KG1 (cell line): ENCODE results near the gene C2orf92.
"Not testable (repeated sequence)": the region's sequence is repeated elsewhere in the genome, so short reads cannot be mapped to it uniquely, and the experiment has no call there.

Experiments used
- DNase-seq: peaks from one replicate; lab custom pipeline; 2025; lab: John Stamatoyannopoulos, UW

Gene C2orf92

DNA sequence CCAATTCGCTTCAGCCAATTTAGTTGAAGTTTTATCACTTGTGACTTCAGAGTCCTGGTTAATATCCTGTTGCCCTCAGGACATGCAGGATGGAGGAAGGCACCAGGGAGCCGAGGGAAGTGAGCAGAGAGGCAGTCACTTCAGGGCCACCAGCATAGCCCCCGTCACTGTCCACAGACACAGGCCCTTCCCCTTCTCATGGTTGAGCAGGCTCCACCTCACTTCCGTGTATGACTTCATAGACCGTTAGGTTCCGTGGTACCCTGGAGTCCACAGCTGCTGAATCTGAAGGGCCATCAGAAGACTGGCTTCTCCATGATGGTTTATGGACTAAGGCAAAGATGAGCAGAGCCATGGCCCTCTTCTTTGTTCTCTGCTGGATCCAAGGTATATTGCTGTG lies at the start of gene C2orf92:
TSS of gene C2orf92 (plus strand) at position 266 of the 400 bp plus-strand sequence. CDS start at position 342, 76 bp downstream.
- no peak for DNase-seq

- DNase-seq = not testable (repeated sequence)
These were observed 49.0 kb upstream of the C2orf92 start for GRCh38 chr2:97620492-97620891.

GRCh38 chr2:97622976-97623375 lies 46.5 kb upstream of the C2orf92 start:
- not testable (repeated sequence) for DNase-seq

DNA sequence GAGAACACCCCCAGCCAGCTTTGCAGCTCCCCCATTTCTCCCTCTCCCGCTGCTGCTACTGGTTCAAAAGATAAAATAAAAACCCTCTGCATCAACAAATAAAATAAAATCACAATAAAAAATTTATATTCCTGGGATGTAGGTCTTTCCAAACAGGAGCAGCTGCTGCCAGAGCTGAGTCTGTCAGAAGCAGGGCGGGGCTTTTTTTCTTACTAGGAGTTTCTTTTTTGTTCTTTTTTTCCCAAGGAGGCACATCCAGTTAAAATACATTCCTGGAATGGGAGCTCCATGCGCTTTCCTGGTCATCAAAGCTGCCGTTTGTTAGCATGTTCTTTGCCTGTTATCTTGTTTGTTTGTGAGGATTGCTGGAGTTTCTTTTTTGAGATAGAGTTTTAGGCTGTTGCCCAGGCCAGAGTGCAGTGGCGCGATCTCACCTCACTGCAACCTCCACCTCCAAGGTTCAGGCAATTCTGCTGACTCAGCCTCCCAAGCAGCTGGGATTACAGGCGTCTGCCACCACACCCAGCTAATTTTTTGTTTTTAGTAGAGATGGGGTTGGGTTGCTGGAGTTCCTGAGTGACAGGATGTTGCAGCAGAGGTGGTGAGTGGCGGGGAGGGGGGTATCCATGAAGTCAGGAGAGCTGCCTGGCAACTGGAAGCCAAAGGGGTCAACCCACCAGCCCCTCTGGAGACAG lies 44.0 kb upstream of the C2orf92 start:
- not testable (repeated sequence) for DNase-seq

DNA sequence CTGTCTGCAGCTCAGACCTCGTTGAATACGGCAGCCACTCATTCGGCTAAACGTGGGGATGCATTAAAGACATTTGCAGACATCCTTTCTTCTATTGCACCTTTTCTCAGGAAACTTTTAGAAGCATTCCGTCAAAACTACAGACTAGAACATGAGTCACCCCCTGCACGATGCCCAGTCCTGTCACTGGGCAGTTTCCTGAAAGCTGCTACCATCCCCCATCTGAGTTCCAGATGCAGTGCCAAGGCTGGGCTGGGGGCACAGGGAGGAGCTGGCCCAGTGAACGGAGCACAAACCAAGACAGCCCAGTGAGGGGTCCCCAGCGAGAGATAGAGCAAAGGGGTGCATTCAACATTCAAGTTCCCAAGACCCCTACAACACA lies 43.5 kb upstream of the C2orf92 start:
- not testable (repeated sequence) for DNase-seq

GRCh38 chr2:97644023-97644717 lies 25.3 kb upstream of the C2orf92 start:
- no peak for DNase-seq

DNA sequence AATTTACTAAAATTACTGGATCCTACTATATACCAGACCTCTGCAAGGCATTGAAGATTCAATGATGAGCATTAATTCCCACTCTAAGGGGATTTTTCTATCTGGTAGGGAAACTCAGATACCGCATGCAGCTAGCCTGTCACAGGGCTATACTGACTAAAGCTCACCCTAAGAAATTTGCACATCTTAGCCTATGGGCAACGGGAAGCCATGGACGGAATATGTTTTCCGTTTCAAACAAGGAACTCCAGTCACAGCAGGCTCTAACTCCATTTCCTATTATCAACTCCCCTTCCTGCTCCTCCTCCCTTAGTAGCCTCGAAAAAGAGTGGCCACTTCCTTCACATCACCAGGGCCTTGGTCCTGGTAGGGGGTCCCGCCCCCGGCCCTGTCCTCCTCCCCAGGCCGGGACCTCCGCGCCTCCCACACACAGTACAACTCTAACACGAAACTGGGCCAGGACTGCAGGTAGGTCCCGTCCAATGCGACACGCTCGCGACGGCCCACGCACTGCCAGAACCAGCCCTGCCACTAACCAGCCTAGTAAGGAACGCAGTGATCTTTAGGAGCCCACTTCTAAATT lies 24.3 kb upstream of the C2orf92 start:
- DNase-seq = peak; percentile 54

DNA sequence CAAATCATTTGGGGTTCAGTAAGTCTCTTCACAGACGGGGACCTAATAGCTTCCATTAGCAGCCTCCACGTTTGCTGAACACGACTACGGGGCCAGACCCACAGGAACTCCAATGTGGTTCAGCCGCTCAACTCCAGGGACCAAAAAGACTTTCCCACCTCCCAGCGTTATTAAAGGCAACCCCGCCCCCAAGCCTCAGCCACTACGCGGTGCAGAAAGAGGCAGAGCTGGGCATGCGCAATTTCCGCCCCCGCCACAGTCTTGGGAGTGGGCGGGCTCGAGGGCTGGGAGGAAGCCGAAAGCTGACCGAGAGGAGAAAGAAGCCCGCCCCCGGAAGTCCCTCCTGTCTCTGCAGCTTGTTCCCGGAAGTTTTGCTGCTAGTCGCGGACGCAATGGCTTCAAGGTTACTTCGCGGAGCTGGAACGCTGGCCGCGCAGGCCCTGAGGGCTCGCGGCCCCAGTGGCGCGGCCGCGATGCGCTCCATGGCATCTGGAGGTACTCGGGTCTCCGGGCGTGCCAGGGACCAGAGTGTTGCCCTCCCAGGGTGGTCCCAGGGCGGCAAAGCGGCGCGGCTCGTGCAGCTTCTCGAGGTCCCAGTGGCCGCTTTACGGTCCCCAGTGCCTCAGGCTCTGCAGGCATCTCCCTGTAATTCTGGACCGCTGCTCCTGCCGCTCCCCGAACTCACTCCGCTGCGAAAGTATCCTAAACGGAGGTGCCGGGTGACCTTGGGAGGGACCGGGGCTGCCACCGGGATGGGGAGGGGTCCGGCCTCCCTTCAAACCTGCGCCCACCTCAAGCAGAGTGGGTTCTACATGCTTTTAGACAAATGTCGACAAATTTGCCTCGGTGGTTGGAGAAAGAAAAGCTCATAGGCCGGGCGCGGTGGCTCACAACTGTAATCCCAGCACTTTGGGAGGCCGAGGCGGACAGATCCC lies 23.6 kb upstream of the C2orf92 start, which contains the start of gene COX5B:
TSS of gene COX5B (plus strand) at position 368 of the 935 bp plus-strand sequence. CDS start at position 393, 25 bp downstream.
- peak; percentile 98 for DNase-seq

DNA sequence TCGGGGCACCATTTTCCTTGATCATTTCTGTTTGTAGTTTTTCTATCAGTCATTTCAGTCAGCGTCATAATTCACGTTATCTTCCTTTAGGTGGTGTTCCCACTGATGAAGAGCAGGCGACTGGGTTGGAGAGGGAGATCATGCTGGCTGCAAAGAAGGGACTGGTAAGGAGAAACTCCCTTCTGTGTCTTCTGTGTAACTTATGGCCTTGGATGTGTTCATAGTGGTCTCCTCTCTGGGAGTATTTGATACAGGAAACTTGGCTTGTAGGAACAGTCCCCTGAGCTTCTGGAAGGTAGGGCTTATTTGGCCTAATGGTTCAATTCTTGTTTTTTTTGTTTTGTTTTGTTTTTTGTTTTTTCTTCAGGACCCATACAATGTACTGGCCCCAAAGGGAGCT lies 22.5 kb upstream of the C2orf92 start:
- DNase-seq = no peak

DNA sequence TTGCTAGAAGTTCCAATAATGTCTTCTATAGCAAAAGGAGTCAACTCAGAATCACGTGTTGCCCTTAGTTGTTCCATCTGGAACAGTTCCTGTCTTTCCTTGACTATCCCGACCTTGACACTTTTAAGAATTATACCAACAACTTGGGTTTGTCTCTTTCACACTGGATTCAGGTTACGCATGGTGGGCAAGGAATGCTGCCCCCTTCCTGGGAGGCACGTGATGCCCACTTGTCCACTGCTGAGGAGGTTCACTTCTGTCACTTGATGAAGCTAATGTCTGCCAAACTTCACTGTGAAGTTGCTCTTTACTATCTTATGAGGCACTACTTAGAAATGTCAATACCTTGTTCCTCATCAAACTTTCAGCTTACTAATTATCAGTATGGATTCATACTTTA lies 18.4 kb upstream of the C2orf92 start:
- no peak for DNase-seq

DNA sequence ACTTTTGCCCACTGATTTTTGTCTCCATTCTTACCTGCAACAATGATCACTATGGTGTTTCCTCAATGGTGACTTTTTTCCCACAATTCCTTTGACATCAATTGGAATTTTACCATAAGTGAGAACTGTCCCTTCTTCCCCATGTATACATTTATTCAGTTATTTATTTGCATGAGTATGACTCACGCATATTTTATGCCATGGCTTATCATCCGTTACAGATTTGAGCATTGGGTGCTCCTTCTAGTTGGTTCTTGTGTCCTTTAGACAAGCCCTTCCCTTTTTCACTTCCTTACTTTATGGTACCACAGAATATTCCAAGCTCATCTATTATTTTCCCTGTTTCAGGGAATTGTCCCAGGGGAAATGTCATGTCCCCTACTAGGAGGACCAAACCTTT lies 16.0 kb upstream of the C2orf92 start:
- no peak for DNase-seq

DNA sequence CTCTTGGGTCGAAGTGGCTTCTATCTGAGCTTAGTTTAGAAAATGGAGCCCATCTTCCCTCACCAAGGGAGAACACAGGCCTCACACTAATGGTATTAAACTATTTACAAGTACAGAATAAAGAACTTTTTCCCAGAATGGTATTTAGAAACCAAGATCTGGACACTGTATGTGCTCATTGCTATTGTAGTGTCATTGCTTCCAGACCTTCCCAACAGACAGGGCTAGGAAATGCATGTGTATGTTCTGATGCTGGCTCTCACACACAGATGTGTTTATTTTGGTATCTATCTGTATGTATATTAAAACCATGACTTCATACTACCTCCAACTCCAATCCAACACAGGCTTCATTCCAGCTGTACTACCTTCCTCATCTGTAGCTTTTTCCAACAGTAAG lies 15.6 kb upstream of the C2orf92 start:
- DNase-seq = no peak

DNA sequence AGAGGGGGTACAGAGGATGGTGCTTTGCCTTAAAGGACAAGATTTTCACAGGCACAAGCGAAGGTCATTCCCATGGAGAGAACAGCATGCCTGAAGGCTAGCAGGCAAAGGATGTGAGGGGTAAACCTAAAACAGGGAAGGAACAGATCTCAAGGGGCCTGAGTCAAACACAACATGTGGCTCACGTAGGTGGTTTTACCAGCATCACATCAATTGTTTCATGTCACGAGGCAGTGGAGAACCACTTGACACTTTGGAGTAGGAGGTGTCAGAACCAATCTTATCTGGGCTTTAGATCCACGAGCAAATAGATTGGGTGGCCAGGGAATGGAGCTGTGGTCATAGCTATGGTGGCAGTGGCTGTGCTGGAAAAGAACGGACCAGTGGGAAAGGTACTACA lies 15.2 kb upstream of the C2orf92 start:
- no peak for DNase-seq

DNA sequence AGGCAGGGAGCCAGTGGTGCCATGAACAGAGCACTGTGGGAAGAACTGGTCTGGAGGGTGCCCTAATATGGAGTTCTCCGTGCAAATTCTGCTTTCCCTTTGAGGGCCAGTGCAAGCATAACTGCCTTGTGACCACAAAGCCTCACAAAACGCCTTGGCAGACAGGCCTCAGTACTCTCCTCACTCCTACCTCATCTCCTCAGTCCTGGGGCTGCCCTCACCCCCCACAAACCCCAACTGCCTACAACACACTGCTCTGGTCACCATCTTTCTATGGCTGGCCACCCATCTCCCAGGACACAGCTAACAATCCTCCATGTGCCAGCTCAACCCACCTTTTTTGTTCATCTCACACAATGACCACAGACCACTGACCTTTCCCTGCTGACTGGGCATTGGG lies 14.7 kb upstream of the C2orf92 start:
- DNase-seq = no peak

DNA sequence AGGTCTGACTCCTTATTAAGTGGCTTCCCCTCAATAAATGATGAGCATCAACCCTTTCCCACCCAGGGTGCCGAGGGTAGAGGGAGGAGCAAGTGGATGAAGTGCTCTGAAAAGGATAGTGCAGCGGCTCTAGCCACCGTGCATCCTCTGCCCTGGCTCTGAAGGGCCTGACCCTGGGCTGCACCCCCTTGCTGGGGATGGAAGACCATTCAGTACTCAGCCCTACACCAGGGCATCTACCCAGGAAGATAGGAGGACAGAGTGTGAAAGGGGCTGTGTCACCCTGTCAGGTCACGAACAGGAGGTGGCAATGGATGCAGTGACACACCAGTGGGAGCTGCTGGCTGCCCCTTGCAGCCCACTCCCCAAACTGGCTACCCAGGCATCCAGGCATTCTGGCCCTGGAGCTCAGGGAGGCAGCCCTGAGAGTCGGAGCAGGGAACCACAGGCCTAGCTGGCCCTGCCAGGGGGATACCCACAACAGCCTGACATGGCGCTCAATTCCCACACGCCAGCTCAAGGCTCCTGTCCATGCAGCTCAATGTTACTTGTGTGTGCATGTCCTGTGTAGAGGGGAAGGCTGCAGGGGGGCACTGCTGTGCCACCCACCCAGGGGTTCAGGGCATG lies 13.3 kb upstream of the C2orf92 start:
- DNase-seq = no peak

DNA sequence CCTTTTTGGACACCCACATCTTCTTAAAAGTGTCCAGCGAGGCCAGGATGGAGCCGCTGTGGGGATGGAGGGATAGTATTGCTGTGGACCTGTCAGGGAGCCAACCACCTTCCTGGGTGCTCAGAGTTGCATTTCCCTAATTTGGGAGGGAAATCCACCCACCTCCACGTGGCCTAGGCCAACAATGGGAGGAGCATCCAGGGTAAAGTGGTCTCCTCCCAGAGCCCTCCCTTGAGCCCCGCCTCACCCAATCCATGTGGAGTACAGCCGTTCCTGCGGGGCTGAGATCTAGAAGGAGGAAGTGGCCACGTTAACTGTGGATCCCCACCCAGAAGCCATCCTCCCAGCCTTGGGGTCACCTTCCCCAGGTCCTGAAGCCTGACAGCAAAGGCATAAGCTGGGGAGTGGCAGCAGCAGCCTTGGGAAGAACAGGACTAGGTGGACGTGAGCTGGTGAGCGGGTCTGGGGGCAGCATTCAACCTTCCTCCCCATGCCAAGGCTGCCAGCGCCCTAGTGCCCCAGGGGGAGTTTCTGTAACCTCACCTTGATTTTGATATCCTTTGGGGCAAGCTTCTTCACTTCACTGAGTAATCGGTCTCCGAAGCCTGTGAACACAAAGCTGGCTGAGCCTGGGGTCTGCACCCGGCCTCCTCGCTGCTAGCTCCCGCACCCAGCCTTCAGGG lies 12.5 kb upstream of the C2orf92 start:
- DNase-seq = no peak

GRCh38 chr2:97657986-97658690 lies 11.4 kb upstream of the C2orf92 start:
- no peak for DNase-seq

- DNase-seq = no peak
These were observed 10.8 kb upstream of the C2orf92 start for GRCh38 chr2:97658691-97659157.

DNA sequence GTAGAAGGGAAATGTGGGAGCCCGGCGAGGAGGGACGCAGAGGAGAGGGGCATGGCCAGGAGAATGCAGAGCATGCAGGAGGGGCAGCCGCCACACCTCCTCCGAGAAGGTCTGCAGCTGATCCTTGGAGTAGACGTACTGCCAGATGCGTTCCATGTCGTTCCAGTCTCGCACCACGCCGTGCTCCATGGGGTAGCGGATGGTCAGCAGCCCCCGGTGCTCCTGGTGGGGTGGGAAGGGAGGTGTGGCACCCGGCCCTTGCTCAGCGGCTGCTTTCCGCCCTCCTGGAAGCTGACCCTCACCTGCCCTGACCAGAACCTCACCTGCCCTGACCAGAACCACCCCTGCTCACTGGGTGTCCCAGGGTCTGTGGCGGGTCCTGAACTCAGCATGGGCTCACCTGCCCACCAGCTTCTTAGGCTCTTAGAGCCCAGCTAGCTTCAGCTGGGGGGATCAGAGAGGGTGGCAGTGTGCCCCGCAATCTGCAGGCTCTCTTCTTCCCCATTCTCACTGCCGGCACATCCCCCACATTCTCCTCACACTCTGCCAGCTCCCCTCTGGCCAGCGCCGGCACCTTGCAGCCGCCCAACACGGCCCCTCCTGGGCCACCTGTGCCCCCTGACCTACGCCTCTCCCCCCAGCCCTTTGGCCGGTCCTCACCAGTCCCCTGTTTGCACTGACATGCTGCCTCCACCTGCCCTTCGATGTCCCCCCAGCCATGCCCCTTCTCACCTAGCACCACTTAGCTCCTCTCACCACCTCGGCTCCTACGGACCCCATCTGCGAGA lies 10.1 kb upstream of the C2orf92 start:
- no peak for DNase-seq
